Esophagus (tissue), 2 donors: ENCODE data around the gene CACNA1I. TPM values are rescaled to one million over a fixed set of nuclear protein-coding genes. Genes with fewer than 3 reads are reported as not detected.

Experiments
- H3K27ac ChIP-seq, 2 donors: one replicate each; pipeline ENCODE4 v1.5.1; 2013; ENCODE audit warnings: low read depth in 2 of 2, mild to moderate bottlenecking in 2 of 2, inconsistent platforms in 1 of 2, low read length in 1 of 2, moderate library complexity in 1 of 2
- H3K27me3 ChIP-seq, 2 donors: one replicate each; pipeline ENCODE4 v1.6.1; 2013; ENCODE audit warnings: low read length in 2 of 2, control low read depth in 1 of 2, mild to moderate bottlenecking in 1 of 2; ENCODE audit not compliant: insufficient read depth in 2 of 2, control insufficient read depth in 1 of 2
- H3K36me3 ChIP-seq, 2 donors: one replicate each; pipeline ENCODE4 v1.6.1; 2013; ENCODE audit warnings: low read length in 1 of 2; ENCODE audit not compliant: control insufficient read depth in 2 of 2, insufficient read depth in 2 of 2
- H3K4me1 ChIP-seq, 2 donors: one replicate each; pipeline ENCODE4 v1.6.1; 2013; ENCODE audit warnings: low read length in 1 of 2; ENCODE audit not compliant: control insufficient read depth in 2 of 2, insufficient read depth in 2 of 2
- H3K4me3 ChIP-seq, 2 donors: one replicate each; pipeline ENCODE4 v1.5.1; 2013; ENCODE audit warnings: low read length in 2 of 2, mild to moderate bottlenecking in 2 of 2, low read depth in 1 of 2, moderate library complexity in 1 of 2
- H3K9me3 ChIP-seq, 2 donors: one replicate each; pipeline ENCODE4 v1.6.1; 2013; ENCODE audit warnings: mild to moderate bottlenecking in 2 of 2, low read depth in 1 of 2, low read length in 1 of 2, moderate library complexity in 1 of 2; ENCODE audit not compliant: control insufficient read depth in 2 of 2, insufficient read depth in 1 of 2
- WGBS, 2 donors: extraction: QIAGEN DNeasy Blood & Tissue Kit; methylation state at CpG; one replicate each; pipeline ENCODE4 v1.1.7; 2013; 5-methylcytosine and 5-hydroxymethylcytosine counted together
- polyA plus RNA-seq, 2 donors: library from polyadenylated mRNA; stranded (reverse); fragments of 200-250 nt; gene quantifications; one replicate each; pipeline ENCODE4 v1.2.3, GENCODE V29; 2013
- donor health status: healthy with polysubstance abuse.
- donor health status: Bipolar disorder and iron deficiency.

Gene CACNA1I
- polyA plus RNA-seq, 2 donors, result 0.09 to 0.37 TPM

DNA sequence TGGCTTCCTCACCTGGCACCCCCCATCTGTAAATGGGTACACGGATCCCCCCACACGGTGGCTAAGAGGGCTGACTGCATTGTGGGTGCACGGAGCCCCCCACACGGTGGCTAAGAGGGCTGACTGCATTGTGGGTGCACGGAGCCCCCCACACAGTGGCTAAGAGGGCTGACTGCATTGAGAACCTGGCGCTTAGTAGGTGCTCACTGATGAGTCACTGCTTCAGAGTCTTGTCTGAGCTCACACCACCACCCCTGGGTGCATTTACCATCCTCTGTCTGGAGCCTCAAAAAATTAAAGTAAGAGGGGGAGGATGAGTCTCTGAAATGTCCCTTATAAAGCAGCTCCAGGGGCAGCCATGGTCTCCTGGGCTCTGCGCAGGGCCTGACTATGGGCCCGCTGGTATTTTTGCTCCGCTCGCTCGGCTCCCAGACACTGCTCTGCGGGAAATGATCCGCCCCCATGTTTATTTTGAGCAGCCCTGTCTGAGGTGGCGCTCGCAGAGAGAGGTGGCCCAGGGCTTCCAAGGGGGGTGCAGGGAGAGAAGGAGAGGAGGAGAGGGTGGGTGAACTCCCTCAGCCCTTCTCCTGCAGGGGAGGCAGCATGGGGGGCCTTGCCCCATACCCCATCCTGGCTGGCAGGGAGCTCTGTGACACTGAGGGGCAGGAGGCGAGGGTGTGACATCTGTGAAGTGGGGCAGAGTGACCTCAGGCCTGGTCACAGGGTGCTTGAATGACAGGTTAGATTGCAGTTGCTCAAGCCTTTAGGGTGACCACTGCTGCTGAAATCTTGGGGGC, 82.6 kb downstream of the CACNA1I start:
- 69 to 71% methylated on average over 16 of the region's 16 CpGs for WGBS, 2 donors
- H3K9me3 ChIP-seq, result peaks cover 0 to 3% of the 10 kb centered on the region in 2 donors
- H3K4me1 ChIP-seq, result no peaks in the 10 kb centered on the region
- H3K4me3 ChIP-seq, result no peak overlapping the region
- H3K36me3 ChIP-seq, result no peaks in the 10 kb centered on the region
- no peak overlapping the region for H3K27ac ChIP-seq
- H3K27me3 ChIP-seq, result no peaks in the 10 kb centered on the region

DNA sequence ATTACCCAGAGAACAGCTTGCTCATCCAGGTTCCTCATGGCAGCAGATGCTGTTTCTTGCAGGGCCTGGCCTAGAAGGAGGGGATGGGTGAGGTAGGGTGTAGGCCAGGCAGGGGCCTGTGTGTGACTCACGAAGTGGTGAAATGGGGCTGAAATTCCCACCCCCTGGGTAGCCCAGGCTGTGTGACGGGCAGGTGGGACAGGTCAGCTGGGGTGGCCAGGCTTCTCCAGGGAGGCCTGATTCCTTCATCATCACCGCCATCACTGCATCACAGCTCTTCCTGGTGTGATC, 83.2 kb downstream of the CACNA1I start:
- 90 to 94% methylated on average over 3 of the region's 3 CpGs for WGBS, 2 donors
- Histone ChIP-seq H3K9me3 (peaks cover 0 to 3% of the 10 kb centered on the region in 2 donors), H3K4me3 (no peak overlapping the region), H3K36me3 (no peaks in the 10 kb centered on the region), H3K4me1 (no peaks in the 10 kb centered on the region), H3K27me3 (no peaks in the 10 kb centered on the region), H3K27ac (no peak overlapping the region)

DNA sequence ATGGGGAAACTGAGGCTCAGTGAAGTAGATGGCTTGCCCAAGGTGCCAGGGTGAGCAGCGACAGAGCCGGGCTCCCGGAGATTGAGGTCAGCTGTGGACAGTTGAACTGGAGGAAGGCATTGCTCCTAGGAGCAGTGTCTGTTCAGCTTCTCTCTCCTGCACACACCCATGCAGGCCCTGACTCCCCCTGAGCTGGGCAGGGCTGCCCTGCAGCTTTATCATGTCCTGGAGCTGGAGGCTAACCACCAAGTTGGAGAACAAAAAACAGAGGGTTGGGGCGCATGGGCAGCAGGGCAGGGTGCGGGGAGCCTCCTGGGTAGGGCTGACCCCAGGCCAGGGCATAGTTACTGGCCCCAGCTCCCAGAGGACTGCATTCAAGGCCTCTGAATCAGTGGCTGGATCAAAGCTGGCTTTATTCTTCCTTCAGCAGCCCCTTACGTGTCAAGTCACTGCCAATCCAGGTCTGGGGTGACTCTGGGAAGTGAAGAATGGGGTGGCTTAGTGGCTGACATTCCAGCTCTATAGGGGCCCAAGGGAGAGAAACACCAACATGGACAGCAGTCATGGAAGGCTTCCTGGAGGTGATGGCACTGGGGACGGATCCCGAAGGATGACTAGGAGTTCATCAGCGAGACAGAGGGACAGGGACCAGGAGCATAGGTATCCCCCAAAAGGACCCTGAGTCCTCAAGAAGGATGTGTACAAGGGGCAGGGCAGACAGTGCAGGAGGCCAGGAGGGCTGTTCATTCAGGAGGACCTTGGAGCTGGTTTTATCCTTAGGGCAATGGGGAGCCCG, 83.8 kb downstream of the CACNA1I start:
- H3K4me1 ChIP-seq, result no peaks in the 10 kb centered on the region
- H3K36me3 ChIP-seq, result no peaks in the 10 kb centered on the region
- 92 to 95% methylated on average over 10 of the region's 10 CpGs for WGBS, 2 donors
- H3K27me3 ChIP-seq, result no peaks in the 10 kb centered on the region
- no peak overlapping the region for H3K4me3 ChIP-seq
- no peak overlapping the region for H3K27ac ChIP-seq
- peaks cover 0 to 3% of the 10 kb centered on the region in 2 donors for H3K9me3 ChIP-seq

GRCh38 chr22:39655004-39655579, 84.5 kb downstream of the CACNA1I start:
- no peak overlapping the region for H3K27ac ChIP-seq
- peaks cover 0 to 3% of the 10 kb centered on the region in 2 donors for H3K9me3 ChIP-seq
- no peaks in the 10 kb centered on the region for H3K36me3 ChIP-seq
- no peak overlapping the region for H3K4me3 ChIP-seq
- H3K4me1 ChIP-seq, result no peaks in the 10 kb centered on the region
- no peaks in the 10 kb centered on the region for H3K27me3 ChIP-seq
- WGBS, 2 donors, result 58 to 66% methylated on average over 8 of the region's 8 CpGs

GRCh38 chr22:39655831-39656230, 85.3 kb downstream of the CACNA1I start:
- Histone ChIP-seq H3K36me3 (no peaks in the 10 kb centered on the region), H3K27ac (no peak overlapping the region), H3K27me3 (no peaks in the 10 kb centered on the region), H3K4me1 (no peaks in the 10 kb centered on the region), H3K4me3 (no peak overlapping the region), H3K9me3 (peaks cover 0 to 3% of the 10 kb centered on the region in 2 donors)
- WGBS, 2 donors, result 44 to 50% methylated on average over 15 of the region's 15 CpGs

- H3K9me3 ChIP-seq, result peaks cover 0 to 3% of the 10 kb centered on the region in 2 donors
- H3K27ac ChIP-seq, result no peak overlapping the region
- no peaks in the 10 kb centered on the region for H3K36me3 ChIP-seq
- 51 to 60% methylated on average over 17 of the region's 17 CpGs for WGBS, 2 donors
- no peak overlapping the region for H3K4me3 ChIP-seq
- H3K27me3 ChIP-seq, result no peaks in the 10 kb centered on the region
- no peaks in the 10 kb centered on the region for H3K4me1 ChIP-seq
These were observed 86.2 kb downstream of the CACNA1I start for GRCh38 chr22:39656495-39657490.

- Histone ChIP-seq H3K4me3 (peak overlapping the region in 1 of 2 donors; percentile 6), H3K4me1 (peaks cover 3 to 8% of the 10 kb centered on the region in 2 donors), H3K9me3 (peaks cover 0 to 3% of the 10 kb centered on the region in 2 donors), H3K27me3 (no peaks in the 10 kb centered on the region), H3K36me3 (no peaks in the 10 kb centered on the region), H3K27ac (no peak overlapping the region)
- 42 to 50% methylated on average over 10 of the region's 10 CpGs for WGBS, 2 donors
These were observed 87.8 kb downstream of the CACNA1I start for GRCh38 chr22:39658367-39658766.

- Histone ChIP-seq H3K4me1 (peaks cover 5 to 11% of the 10 kb centered on the region in 2 donors), H3K4me3 (peak overlapping the region in 1 of 2 donors; percentile 6), H3K9me3 (peaks cover 0 to 3% of the 10 kb centered on the region in 2 donors), H3K36me3 (no peaks in the 10 kb centered on the region), H3K27me3 (no peaks in the 10 kb centered on the region), H3K27ac (no peak overlapping the region)
- 88% methylated on average over 18 of the region's 18 CpGs for WGBS, 2 donors
These were observed 88.4 kb downstream of the CACNA1I start for GRCh38 chr22:39658806-39659463.
